DND-41 (cell line): Measurements from ENCODE around the gene GPR183.

Source experiments
- CTCF ChIP-seq: IDR thresholded peaks from 2 replicates; pipeline ENCODE4 v1.5.1; 2012; ENCODE audit warnings: borderline replicate concordance, low read length, moderate library complexity, mild to moderate bottlenecking; ENCODE audit not compliant: poor library complexity, severe bottlenecking; ENCODE audit errors: extremely low read depth
- EZH2 ChIP-seq: IDR thresholded peaks from 3 replicates; pipeline ENCODE4 v1.6.1; 2012; ENCODE audit warnings: borderline replicate concordance, low read depth, mild to moderate bottlenecking, moderate library complexity, low read length, inconsistent platforms; ENCODE audit not compliant: severe bottlenecking

- no peak for TF ChIP-seq CTCF
- no peak for TF ChIP-seq EZH2
Measured at GRCh38 chr13:99255271-99255670, 51.9 kb downstream of the GPR183 start.
